BJ (cell line): ENCODE data around the gene CRB3. TPM values are rescaled to one million over a fixed set of nuclear protein-coding genes. Genes with fewer than 3 reads are reported as not detected.

Experiments
- CTCF ChIA-PET: fragments of 350-600 bp; formaldehyde crosslinking; extraction: SDS; loops from one replicate; lab custom pipeline; 2021; ENCODE audit warnings: antibody characterized with exemption, inconsistent platforms; lab: Yijun Ruan, JAX
- POLR2A ChIA-PET: fragments of 300-600 bp; sonication (Branson Sonifier 250); formaldehyde crosslinking; extraction: SDS; loops from one replicate; lab custom pipeline; 2021; ENCODE audit warnings: antibody characterized with exemption; lab: Charles Lee
- DNase-seq: peaks from one replicate; pipeline ENCODE4 v3.0.0-alpha.2; 2011; ENCODE audit warnings: low read depth
- H3K27me3 ChIP-seq: 2 replicates; pipeline ENCODE4 v1.6.0; 2011; ENCODE audit warnings: low read length; ENCODE audit not compliant: control insufficient read depth, insufficient read depth
- H3K36me3 ChIP-seq: 2 replicates; pipeline ENCODE4 v1.5.1; 2011; ENCODE audit warnings: low read length; ENCODE audit not compliant: control insufficient read depth, insufficient read depth
- H3K4me3 ChIP-seq: 2 replicates; pipeline ENCODE4 v1.5.1; 2011; ENCODE audit warnings: low read depth, mild to moderate bottlenecking, control low read depth, low read length
- CTCF ChIP-seq: IDR thresholded peaks from 2 replicates; pipeline ENCODE4 v1.5.1; 2011; ENCODE audit warnings: low read depth, mild to moderate bottlenecking, control low read depth, inconsistent platforms, low read length, moderate library complexity; ENCODE audit not compliant: insufficient read depth
- polyA plus RNA-seq: library from polyadenylated mRNA; depleted of rRNA; stranded (reverse); fragments of >200 nt; gene quantifications from 2 replicates; pipeline ENCODE4 v1.2.3, GENCODE V29; 2011

The CRB3 gene
- polyA plus RNA-seq, 1 experiment = not detected

- H3K27me3 ChIP-seq = no peaks in the 10 kb centered on the region
- CTCF ChIA-PET = interaction anchor here (1.7 kb wide), 1 partner anchor 19 kb away, joined by 4 read pairs; no protein-coding TSS in a partner anchor
- no peak for DNase-seq
These were observed 8.1 kb upstream of the CRB3 start for GRCh38 chr19:6455924-6456323.

GRCh38 chr19:6457958-6458694, 5.9 kb upstream of the CRB3 start:
- DNase-seq = no peak
- peaks cover 8% of the 10 kb centered on the region for H3K36me3 ChIP-seq
- no peak for TF ChIP-seq CTCF
- H3K4me3 ChIP-seq = no peak overlapping the region; the same call in 1 of the 2 replicates
- no peaks in the 10 kb centered on the region for H3K27me3 ChIP-seq
- ChIA-PET CTCF (interaction anchor here (0.6 kb wide), 1 partner anchor 582 kb away, joined by 3 read pairs; no protein-coding TSS in a partner anchor), POLR2A (no interaction called here)

More at GRCh38 chr19:6455924-6456323, 8.1 kb upstream of the CRB3 start:
- no peak for TF ChIP-seq CTCF
- POLR2A ChIA-PET = no interaction called here
- no peak overlapping the region for H3K4me3 ChIP-seq
- peaks cover 8% of the 10 kb centered on the region for H3K36me3 ChIP-seq

DNA sequence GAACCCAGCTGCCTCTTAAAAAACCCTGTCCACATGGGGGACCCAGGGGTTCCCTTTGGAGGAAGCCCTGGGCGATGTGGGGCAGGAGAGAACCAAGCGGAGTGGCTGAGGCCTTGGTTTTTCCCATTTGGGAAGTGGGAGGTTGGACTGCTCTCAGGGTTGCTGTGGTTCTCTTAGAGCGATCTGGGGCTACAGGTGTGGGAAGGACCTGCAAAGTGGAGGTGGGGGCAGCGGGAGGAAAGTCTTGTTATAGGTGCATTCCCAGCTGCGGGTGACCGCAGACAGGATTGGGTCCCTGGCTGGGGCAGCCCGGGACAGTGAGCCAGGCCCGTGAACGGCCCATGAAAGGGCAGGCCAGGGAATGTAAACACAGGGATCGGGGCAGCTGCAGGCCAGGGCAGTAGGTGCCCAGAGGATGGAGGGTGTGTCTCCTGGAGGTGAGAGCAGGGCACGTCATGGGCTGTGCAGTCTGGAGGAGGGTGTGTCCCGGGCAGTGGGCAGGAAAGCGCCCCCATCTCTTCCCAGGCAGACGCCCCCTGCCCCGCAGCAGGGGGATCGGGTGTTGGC, 5.3 kb upstream of the CRB3 start:
- Histone ChIP-seq H3K4me3 (peak overlapping the region; percentile 80), H3K27me3 (peaks cover 2% of the 10 kb centered on the region), H3K36me3 (peaks cover 8% of the 10 kb centered on the region)
- no peak for TF ChIP-seq CTCF
- ChIA-PET CTCF (no interaction called here), POLR2A (no interaction called here)
- DNase-seq = no peak

GRCh38 chr19:6459262-6460098, 4.6 kb upstream of the CRB3 start, which contains the start of gene SLC25A23:
TSS of gene SLC25A23 (minus strand) at chr19:6459792. CDS start at chr19:6459628, 164 bp downstream.
- POLR2A ChIA-PET = no interaction called here

More at GRCh38 chr19:6459262-6460098, 4.6 kb upstream of the CRB3 start, which contains the start of gene SLC25A23:
- Histone ChIP-seq H3K27me3 (peaks cover 4% of the 10 kb centered on the region), H3K36me3 (peaks cover 1% of the 10 kb centered on the region; the same call in 1 of the 2 replicates), H3K4me3 (peak within 1 kb of the TSS; percentile 80)
- CTCF ChIA-PET = interaction anchor here (1.0 kb wide), 1 partner anchor 17 kb away, joined by 3 read pairs; no protein-coding TSS in a partner anchor
- no peak for TF ChIP-seq CTCF
- DNase-seq = peak; percentile 3
